Ovary (tissue), 9 donors: ENCODE results near the gene CSF1R. TPM values are rescaled to one million over a fixed set of nuclear protein-coding genes. Genes with fewer than 3 reads are reported as not detected.

Source experiments
- DNase-seq, 5 donors: peaks; one replicate each; pipeline ENCODE4 v3.0.0-alpha.2; 2019 to 2020
- H3K27ac ChIP-seq, 2 donors: fragments of 200-600 bp; one replicate each; pipeline versions ENCODE4 v1.5.1 to v1.8.0; 2019 to 2022
- H3K27me3 ChIP-seq: fragments of 200-600 bp; one replicate; pipeline ENCODE4 v1.8.0; 2022
- H3K36me3 ChIP-seq: fragments of 200-600 bp; sonication (generic); one replicate; pipeline ENCODE4 v1.5.1; 2019
- H3K4me1 ChIP-seq: one replicate; pipeline ENCODE4 v1.8.1; 2013; ENCODE audit warnings: mild to moderate bottlenecking, moderate library complexity; ENCODE audit not compliant: insufficient read depth
- H3K4me3 ChIP-seq: fragments of 200-600 bp; sonication (generic); one replicate; pipeline ENCODE4 v1.5.1; 2017
- H3K9me3 ChIP-seq, 2 donors: fragments of 200-600 bp in 1 of 2; sonication (generic) in 1 of 2; one replicate each; pipeline versions ENCODE4 v1.5.1 to v1.8.1; 2013 to 2019; ENCODE audit warnings: mild to moderate bottlenecking in 1 of 2, moderate library complexity in 1 of 2
- CTCF ChIP-seq, 3 donors: fragments of 450-650 bp in 2 of 3; fragments of 200-600 bp in 1 of 3; IDR thresholded peaks; one replicate each; pipeline versions ENCODE4 v1.5.1 to v1.8.0; 2016 to 2022; ENCODE audit warnings: antibody characterized with exemption in 3 of 3, mild to moderate bottlenecking in 1 of 3
- EP300 ChIP-seq: sonication (generic); formaldehyde crosslinking; IDR thresholded peaks from one replicate; pipeline ENCODE4 v1.6.1; 2017; ENCODE audit warnings: antibody characterized with exemption
- POLR2A ChIP-seq: fragments of 450-650 bp; IDR thresholded peaks from one replicate; pipeline ENCODE4 v1.6.1; 2017; ENCODE audit warnings: antibody characterized with exemption, mild to moderate bottlenecking, moderate library complexity
- WGBS, 3 donors: extraction: QIAGEN DNeasy Blood & Tissue Kit in 1 of 3; methylation state at CpG; one replicate each; pipeline versions ENCODE4 v1.1.5 to v1.1.7; 2013 to 2017; 5-methylcytosine and 5-hydroxymethylcytosine counted together
- intact Hi-C, 4 donors: fragments of 100-400 bp; cut with DNase I; formaldehyde crosslinking; loops; one replicate each; pipeline versions ENCODE4 v1.11.0 to v1.15.1; 2022 to 2023
- polyA plus RNA-seq, 2 donors: library from polyadenylated mRNA; stranded (reverse); fragments of 200-250 nt in 1 of 2; fragments of 350-450 nt in 1 of 2; fragmentation: Illumina TruSeq in 1 of 2; extraction: RNeasy Lipid Tissue Mini Kit (QIAGEN cat#74804) in 1 of 2; gene quantifications; one replicate each; pipeline ENCODE4 v1.2.3, GENCODE V29; 2013 to 2014
- total RNA-seq, 7 donors: library from RNA; depleted of rRNA in 2 of 7; stranded (reverse); fragments of >200 nt in 2 of 7; fragmentation: NEBNext Ultra II Directional in 3 of 7; extraction: Animal tissue kit (Norgen Biotek cat#: 25700) in 3 of 7; gene quantifications; one replicate each; pipeline versions ENCODE4 v1.1.0 to v1.2.4, GENCODE V29; 2016 to 2023
- donor health status: DM: no; HTN: no; CAD: no; lungs with moderate emphysema.
- donor health status: DM: no; HTN: no; CAD: no.
- donor health status: Bipolar disorder and iron deficiency.
- donor health status: DM: yes; HTN: yes; CAD: no.
- donor health status: DM: no; HTN: no; CAD: no.
- donor health status: DM: yes; HTN: yes; CAD: no.

Gene CSF1R
- total and polyA plus RNA-seq, 9 donors = 7.6 to 41.9 (median 16.4) TPM

GRCh38 chr5:150130493-150130922, 44.2 kb upstream of the CSF1R start:
- no peak for DNase-seq
- Histone ChIP-seq H3K27me3 (no peaks in the 10 kb centered on the region), H3K4me3 (no peak overlapping the region), H3K4me1 (peaks cover 9% of the 10 kb centered on the region), H3K36me3 (no peaks in the 10 kb centered on the region), H3K9me3 (no peaks in the 10 kb centered on the region), H3K27ac (peak overlapping the region in 1 of 2 donors; percentile 1)
- 66 to 75% (median 74%) methylated on average over 8 of the region's 8 CpGs for WGBS, 3 donors
- intact Hi-C loops = loop anchor here (1.0 to 10.0 kb wide), 8 partner anchors 37 to 314 kb away; partner anchors contain the start of genes CDX1 (in 2 of the 4), RPS14 (in 1 of the 4) and TCOF1 (in 1 of the 4)
- TF ChIP-seq EP300 (no peak), POLR2A (no peak), CTCF (IDR thresholded peaks at IDR 0.05) (no peak)

GRCh38 chr5:150129813-150130492, 43.6 kb upstream of the CSF1R start:
- WGBS, 3 donors = 13 to 16% (median 13%) methylated on average over 25 of the region's 25 CpGs
- Histone ChIP-seq H3K4me3 (no peak overlapping the region), H3K36me3 (no peaks in the 10 kb centered on the region), H3K27ac (peak overlapping the region in 1 of 2 donors; percentile 1), H3K9me3 (no peaks in the 10 kb centered on the region), H3K27me3 (no peaks in the 10 kb centered on the region), H3K4me1 (peaks cover 9% of the 10 kb centered on the region)
- TF ChIP-seq CTCF (IDR thresholded peaks at IDR 0.05) (peak; percentile 84 to 96 (median 96)), EP300 (no peak), POLR2A (no peak)
- intact Hi-C loops = loop anchor here (1.0 to 10.0 kb wide), 10 partner anchors 37 to 315 kb away; partner anchors contain the start of genes CDX1 (in 2 of the 4), RPS14 (in 1 of the 4) and TCOF1 (in 1 of the 4)
- DNase-seq = peak; percentile 80 to 88 (median 86)

- no peak for TF ChIP-seq CTCF (IDR thresholded peaks at IDR 0.05)
- no peak for TF ChIP-seq POLR2A
- TF ChIP-seq EP300 = no peak
- no peaks in the 10 kb centered on the region for H3K36me3 ChIP-seq
- no peaks in the 10 kb centered on the region for H3K9me3 ChIP-seq
- no peak overlapping the region for H3K27ac ChIP-seq
- H3K4me1 ChIP-seq = peaks cover 9% of the 10 kb centered on the region
- no peak for DNase-seq
- H3K27me3 ChIP-seq = no peaks in the 10 kb centered on the region
- intact Hi-C loops = loop anchor here in 1 of 4 donors (2.0 kb wide), 2 partner anchors 85 to 93 kb away; no protein-coding TSS in a partner anchor
- 34 to 46% (median 41%) methylated on average over 8 of the region's 8 CpGs for WGBS, 3 donors
- no peak overlapping the region for H3K4me3 ChIP-seq
Observed at GRCh38 chr5:150129454-150129812, 43.1 kb upstream of the CSF1R start.

- no peak for DNase-seq
- intact Hi-C loops = no loop called here
- 81 to 88% (median 82%) methylated on average over 6 of the region's 6 CpGs for WGBS, 3 donors
- H3K27ac ChIP-seq = no peak overlapping the region
- no peaks in the 10 kb centered on the region for H3K36me3 ChIP-seq
- H3K4me3 ChIP-seq = no peak overlapping the region
- H3K9me3 ChIP-seq = no peaks in the 10 kb centered on the region
- H3K27me3 ChIP-seq = no peaks in the 10 kb centered on the region
- peaks cover 4% of the 10 kb centered on the region for H3K4me1 ChIP-seq
- TF ChIP-seq CTCF (IDR thresholded peaks at IDR 0.05) (no peak), POLR2A (no peak), EP300 (no peak)
Observed at GRCh38 chr5:150126921-150127265, 40.5 kb upstream of the CSF1R start.
